Glomerular visceral epithelial cell (primary cell): Measurements from ENCODE around the gene ZNF521.

Experiments
- DNase-seq: peaks from one replicate; pipeline ENCODE4 v3.0.0-alpha.2; 2016; ENCODE audit errors: extremely low spot score

The ZNF521 gene

DNA sequence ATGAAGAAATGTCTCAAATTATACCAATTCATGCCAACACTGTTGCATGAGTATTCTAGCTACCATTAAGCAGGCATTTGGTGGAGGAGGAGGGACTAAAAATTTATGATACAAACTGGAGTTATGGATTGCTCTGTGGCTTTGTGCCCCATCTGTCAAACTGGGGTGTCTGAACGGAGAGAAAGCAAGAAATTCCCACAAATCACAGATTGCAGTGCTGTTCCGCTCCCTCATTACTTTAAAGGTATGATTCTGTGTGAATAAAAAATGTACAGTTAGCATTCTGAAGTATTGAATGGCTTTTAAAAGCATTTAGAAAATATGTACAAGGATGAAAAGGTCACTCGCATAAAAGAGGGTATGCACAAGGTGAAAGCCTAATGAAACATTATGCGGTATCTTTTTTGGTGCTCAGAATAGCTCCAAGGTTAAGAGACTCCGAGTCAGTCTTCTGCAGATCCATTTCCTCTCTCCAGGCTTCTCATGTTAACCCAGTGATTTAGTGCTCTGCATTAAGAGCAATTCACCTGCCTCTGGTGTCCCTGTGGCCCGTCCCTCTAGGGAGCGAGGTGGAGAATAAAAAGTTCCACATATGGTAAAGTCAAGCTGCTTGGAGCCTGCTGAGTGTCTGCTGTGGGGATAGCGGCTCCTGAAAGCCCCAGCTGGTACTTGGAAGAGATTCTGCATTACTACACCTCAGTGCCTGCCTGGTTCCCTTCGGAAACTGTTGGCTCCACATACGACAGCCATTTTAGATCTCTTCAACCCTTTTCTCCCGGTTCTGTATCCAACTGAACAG, 184.2 kb downstream of the ZNF521 start:
- no peak for DNase-seq

DNA sequence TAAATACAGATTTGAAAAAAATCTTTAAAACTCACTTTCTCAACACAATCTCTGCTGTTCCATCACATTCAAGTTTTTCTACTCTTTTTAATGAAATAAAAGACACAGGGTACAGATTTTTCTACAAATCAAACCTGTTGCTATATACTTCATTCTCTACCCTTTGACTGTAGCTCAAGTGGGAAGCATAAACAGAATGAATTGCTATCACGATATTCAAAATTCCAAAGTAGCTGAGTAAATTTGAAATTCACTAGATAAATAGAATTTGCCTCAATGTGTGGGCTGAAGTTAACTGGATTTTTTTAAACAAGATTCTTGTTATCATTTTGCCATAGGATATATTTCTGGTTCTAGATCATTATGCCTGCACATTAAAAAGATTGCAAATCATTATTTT, 185.9 kb downstream of the ZNF521 start:
- no peak for DNase-seq

- DNase-seq, result peak; percentile 2
These were observed 186.8 kb downstream of the ZNF521 start for GRCh38 chr18:25164848-25165811.

- peak; percentile 1 for DNase-seq
These were observed 187.6 kb downstream of the ZNF521 start for GRCh38 chr18:25164211-25164847.

DNA sequence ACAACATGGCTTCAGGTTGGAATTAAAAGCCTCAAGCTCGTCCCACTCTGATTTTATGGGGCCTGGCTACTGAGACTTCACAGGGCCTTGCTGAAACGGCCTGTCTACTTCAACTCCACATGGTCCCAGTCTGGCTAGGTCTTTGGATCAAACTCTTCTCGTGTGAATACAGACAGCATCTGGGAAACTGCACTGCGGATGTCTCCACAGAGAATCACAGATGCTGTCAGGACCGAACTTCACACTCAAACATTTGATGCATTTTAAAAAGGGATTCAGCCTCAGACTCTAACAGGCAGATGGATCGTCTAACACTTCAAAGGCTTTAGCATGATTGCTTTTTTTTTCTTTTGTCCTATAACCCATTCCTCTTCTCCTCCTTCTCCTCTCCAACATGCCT, 198.5 kb downstream of the ZNF521 start:
- DNase-seq, result no peak

GRCh38 chr18:25147877-25148488, 204.0 kb downstream of the ZNF521 start:
- DNase-seq, result no peak

- no peak for DNase-seq
These were observed 205.5 kb downstream of the ZNF521 start for GRCh38 chr18:25146512-25146910.

DNA sequence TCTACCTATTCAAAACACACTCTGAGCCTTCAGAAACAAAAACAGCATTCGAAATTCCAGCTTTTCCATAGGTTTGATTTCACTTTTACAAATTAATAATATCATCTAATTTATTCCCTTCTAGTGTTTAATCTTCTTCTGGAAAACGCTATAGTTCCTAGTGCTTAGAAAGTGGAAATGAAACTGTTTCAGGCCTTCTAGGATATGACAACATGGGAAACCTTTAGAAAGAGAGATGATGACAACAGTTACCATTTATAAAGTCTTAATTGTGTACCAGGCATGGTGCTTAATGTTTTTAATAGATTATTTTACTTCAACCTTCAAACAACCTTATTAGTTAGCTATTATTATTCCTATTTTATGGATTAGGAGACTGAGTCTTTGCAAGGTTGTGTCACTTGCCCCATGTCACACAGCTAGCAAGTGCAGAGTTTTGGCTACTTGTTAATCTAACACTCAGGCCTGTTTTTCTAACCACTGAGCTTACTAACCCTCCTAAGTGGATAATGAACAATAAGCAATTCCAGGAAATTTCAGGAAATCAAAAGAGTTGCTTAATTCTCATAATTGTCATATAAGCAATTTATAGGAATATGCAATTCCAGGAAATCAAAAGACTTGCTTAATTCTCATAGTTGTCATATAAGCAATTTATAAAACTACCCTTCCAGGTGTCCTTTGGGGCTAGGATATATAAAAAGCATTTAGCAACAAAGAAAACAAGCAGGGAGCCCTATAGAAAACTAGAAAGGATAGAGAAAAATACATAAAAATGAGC, 206.0 kb downstream of the ZNF521 start:
- no peak for DNase-seq

DNA sequence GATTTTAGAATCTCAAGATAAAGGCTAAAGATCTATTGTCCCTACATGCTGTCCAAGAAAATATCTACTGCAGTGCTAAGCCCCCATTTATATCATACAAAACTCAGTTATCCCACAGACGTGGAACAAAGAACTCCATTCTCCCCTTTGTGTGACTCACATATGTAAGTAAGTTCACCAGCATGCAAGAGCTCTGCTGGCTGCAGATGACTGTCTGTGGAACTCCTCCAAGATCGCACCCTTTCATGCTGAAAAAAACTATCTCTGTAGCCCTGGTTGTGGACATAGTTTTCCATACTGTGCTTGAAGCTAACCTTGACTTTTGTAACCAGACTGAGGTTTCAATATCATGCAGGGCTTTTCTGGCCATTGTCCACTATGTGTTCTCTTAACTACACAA, 207.1 kb downstream of the ZNF521 start:
- DNase-seq, result peak; percentile 1

- no peak for DNase-seq
These were observed 210.1 kb downstream of the ZNF521 start for GRCh38 chr18:25141886-25142285.

DNA sequence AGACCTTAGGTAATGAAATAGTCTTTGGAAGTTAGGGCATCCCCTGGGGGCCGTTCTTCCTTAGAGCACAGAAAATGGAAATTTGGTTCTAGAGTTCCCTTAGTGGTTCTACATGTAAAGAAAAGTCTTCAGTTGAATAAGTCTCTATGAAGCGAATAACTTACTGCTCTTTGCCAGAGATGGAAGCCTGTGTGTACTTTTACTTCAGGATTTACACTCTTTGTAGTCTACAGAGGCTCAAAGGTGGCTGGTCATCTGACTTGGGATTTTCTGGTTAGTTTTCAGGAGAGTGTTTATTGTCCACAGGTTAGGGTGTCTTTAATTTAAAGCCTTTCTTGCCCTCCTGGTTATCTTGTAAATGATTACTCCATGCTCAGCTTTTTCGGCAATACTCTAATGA, 210.6 kb downstream of the ZNF521 start:
- DNase-seq, result no peak

GRCh38 chr18:25140962-25141308, 211.0 kb downstream of the ZNF521 start:
- no peak for DNase-seq

- no peak for DNase-seq
These were observed 211.6 kb downstream of the ZNF521 start for GRCh38 chr18:25140124-25140961.

GRCh38 chr18:25137197-25137472, 214.8 kb downstream of the ZNF521 start:
- no peak for DNase-seq

DNA sequence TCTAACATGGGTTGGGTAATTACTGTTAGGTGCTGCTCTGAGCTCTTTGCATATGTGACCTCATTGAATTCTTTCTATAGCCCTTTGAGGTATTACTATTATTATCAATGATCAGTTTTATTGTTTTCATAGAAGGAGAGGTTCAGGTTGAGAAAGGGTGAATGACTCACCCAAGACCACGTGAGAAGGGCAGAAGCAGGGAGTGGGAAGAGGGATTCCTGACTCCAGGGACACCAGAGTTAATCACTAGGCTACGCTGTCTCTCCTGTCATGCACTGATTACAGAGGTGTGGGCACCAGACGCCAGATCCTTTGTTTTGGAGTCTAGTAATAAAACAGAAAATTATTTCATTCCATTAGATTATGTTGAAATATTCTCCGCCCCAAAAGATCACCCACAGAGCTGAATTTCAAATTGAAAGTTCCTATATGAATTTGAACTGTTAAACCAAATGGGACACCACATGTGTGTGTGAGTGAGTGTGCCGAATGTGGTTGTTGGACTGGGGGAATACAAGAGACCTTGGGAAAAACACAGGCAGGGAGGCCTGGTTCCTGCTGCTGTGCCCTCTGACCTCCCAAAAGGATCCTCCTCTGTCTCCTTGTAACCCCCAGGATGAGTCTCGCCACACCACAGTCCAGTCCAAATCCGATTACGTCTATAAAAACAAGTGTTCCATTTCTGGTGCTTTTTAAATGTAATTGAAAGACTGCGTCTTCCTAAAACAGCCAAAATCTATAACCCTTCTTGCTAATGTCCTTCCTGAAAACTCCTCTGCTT, 215.4 kb downstream of the ZNF521 start:
- DNase-seq, result no peak

DNA sequence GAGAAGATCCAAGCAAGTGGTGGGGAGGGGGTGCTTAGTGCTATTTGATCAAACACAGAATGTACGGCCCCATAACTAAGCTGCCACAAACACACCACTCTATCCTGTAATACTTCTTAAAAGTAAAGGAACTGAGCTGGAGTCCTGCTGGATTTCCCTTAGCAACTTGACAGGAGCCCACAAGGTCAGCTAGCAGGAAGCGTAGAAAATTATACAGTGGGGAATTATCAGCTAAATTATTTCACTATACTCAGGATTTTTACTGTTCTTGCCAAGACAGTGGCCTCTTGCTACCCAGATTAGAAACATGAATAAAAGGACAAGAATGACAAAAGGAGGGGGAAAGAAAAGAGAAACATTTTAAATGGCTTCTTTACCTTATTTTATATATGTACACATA, 217.1 kb downstream of the ZNF521 start:
- no peak for DNase-seq

GRCh38 chr18:25133879-25134278, 218.1 kb downstream of the ZNF521 start:
- DNase-seq, result no peak

GRCh38 chr18:25132786-25133496, 219.0 kb downstream of the ZNF521 start:
- DNase-seq, result no peak

GRCh38 chr18:25126751-25127150, 225.2 kb downstream of the ZNF521 start:
- no peak for DNase-seq
